ENCODE data around the gene SKI. TPM values are rescaled to one million over a fixed set of nuclear protein-coding genes. Genes with fewer than 3 reads are reported as not detected.

The SKI gene
- total and polyA plus RNA-seq, 2 donors (not counting 1 experiment from before 2014, with no cell fraction given) = 14.9 to 74.9 TPM

- CTCF ChIA-PET = interaction anchor here (0.9 to 1.6 kb wide), 3 partner anchors 11 to 59 kb away, joined by 3 to 5 read pairs (median 3); no protein-coding TSS in a partner anchor
- POLR2A ChIA-PET = interaction anchor here (0.6 kb wide), 1 partner anchor 139 kb away, joined by 8 read pairs; no protein-coding TSS in a partner anchor
- no peak for ATAC-seq (ENCODE audit: low read depth)
These were observed 12.4 kb downstream of the SKI start for GRCh38 chr1:2240270-2241156.

More at GRCh38 chr1:2240270-2241156, 12.4 kb downstream of the SKI start:
- Histone ChIP-seq H3K27me3 (replicated peaks in 1 of 4; ENCODE audit: control extremely low read depth in 1 of 4, control insufficient read depth in 3 of 4, insufficient read depth in 4 of 4, low read length in 3 of 4) (no peaks in the 10 kb centered on the region), H3K27ac (ENCODE audit: low read length in 2 of 2) (no peak overlapping the region), H3K4me2 (replicated peaks; ENCODE audit: low read depth, low read length, poor library complexity, severe bottlenecking) (no peak overlapping the region), H4K20me1 (ENCODE audit: control insufficient read depth, insufficient read depth, low read length, poor library complexity, severe bottlenecking) (peaks cover 97% of the 10 kb centered on the region), H3K4me3 (ENCODE audit: control extremely low read depth in 1 of 5, extremely low read depth in 1 of 5, insufficient read depth in 1 of 5, low read depth in 2 of 5, low read length in 4 of 5) (no peak overlapping the region), H3K9me3 (ENCODE audit: control extremely low read depth in 1 of 3, control insufficient read depth in 2 of 3, insufficient read depth in 1 of 3, low read length in 2 of 3) (no peaks in the 10 kb centered on the region), H3K9ac (ENCODE audit: low read length) (no peak overlapping the region), H3K4me1 (ENCODE audit: control insufficient read depth in 2 of 2, insufficient read depth in 2 of 2, low read length in 2 of 2) (peaks cover 18 to 47% of the 10 kb centered on the region in 2 donors), H3K79me2 (ENCODE audit: control insufficient read depth, insufficient read depth, low read length) (peaks cover 98% of the 10 kb centered on the region), H3K36me3 (replicated peaks in 1 of 2; ENCODE audit: control extremely low read depth in 1 of 2, control insufficient read depth in 1 of 2, extremely low read depth in 1 of 2, insufficient read depth in 2 of 2, low read length in 1 of 2) (peaks cover 0 to 29% of the 10 kb centered on the region in 2 experiments), H2AFZ (ENCODE audit: insufficient read depth, low read depth, low read length, poor library complexity, severe bottlenecking) (no peak overlapping the region)
- DNase-seq = no peak
- Mint-ChIP-seq H3K27me3 (no peaks in the 10 kb centered on the region), H3K9me3 (ENCODE audit: insufficient read depth) (no peaks in the 10 kb centered on the region), H3K27ac (no peak overlapping the region), H3K4me3 (no peak overlapping the region), H3K4me1 (peaks cover 56% of the 10 kb centered on the region)
- no peak for TF ChIP-seq EZH2 (IDR thresholded peaks at IDR 0.05; ENCODE audit: borderline replicate concordance, insufficient read depth, low read depth, low read length, poor library complexity, severe bottlenecking)
- no peak for TF ChIP-seq CTCF (IDR thresholded peaks at IDR 0.05)
- WGBS (ENCODE audit: insufficient coverage) = 76% methylated on average over 26 of the region's 30 CpGs
- intact Hi-C loops (cut with micrococcal nuclease) = no loop called here

All from B cell (primary cell).